ENCODE measurements around the gene HAAO. TPM values are rescaled to one million over a fixed set of nuclear protein-coding genes. Genes with fewer than 3 reads are reported as not detected.
A peak's percentile ranks its signal among the peaks of the same experiment; 100 is the strongest.

HAAO gene
- total and polyA plus RNA-seq, 2 of the 13 experiments (the other 11 are each of a cell fraction or from before 2014, with no cell fraction given): 36.1 to 42.7 TPM

GRCh38 chr2:42835577-42836371 lies 43.4 kb upstream of the HAAO start (continued):
- TF ChIP-seq ZNF263 (CRISPR knock-in tag; IDR thresholded peaks at IDR 0.05): peak; percentile 80; the same call in 1 of the 2 replicates
- TF ChIP-seq ARID2 (CRISPR knock-in tag; IDR thresholded peaks at IDR 0.05; ENCODE audit: borderline replicate concordance): no peak
- no peak for TF ChIP-seq ZNF546 (CRISPR knock-in tag; conservative IDR thresholded peaks at IDR 0.05)
- 0 out of 2 replicates have a peak, but pooled peaks have one; percentile 37 for TF ChIP-seq FOSL1 (CRISPR knock-in tag; IDR thresholded peaks at IDR 0.05; ENCODE audit: borderline replicate concordance)
- TF ChIP-seq CEBPB (IDR thresholded peaks at IDR 0.05; ENCODE audit: borderline replicate concordance, low read depth, low read length): peak; percentile 77; the same call in 1 of the 2 replicates
- TF ChIP-seq HMG20B (CRISPR knock-in tag; conservative IDR thresholded peaks at IDR 0.05): no peak
- TF ChIP-seq, protein P1, sequence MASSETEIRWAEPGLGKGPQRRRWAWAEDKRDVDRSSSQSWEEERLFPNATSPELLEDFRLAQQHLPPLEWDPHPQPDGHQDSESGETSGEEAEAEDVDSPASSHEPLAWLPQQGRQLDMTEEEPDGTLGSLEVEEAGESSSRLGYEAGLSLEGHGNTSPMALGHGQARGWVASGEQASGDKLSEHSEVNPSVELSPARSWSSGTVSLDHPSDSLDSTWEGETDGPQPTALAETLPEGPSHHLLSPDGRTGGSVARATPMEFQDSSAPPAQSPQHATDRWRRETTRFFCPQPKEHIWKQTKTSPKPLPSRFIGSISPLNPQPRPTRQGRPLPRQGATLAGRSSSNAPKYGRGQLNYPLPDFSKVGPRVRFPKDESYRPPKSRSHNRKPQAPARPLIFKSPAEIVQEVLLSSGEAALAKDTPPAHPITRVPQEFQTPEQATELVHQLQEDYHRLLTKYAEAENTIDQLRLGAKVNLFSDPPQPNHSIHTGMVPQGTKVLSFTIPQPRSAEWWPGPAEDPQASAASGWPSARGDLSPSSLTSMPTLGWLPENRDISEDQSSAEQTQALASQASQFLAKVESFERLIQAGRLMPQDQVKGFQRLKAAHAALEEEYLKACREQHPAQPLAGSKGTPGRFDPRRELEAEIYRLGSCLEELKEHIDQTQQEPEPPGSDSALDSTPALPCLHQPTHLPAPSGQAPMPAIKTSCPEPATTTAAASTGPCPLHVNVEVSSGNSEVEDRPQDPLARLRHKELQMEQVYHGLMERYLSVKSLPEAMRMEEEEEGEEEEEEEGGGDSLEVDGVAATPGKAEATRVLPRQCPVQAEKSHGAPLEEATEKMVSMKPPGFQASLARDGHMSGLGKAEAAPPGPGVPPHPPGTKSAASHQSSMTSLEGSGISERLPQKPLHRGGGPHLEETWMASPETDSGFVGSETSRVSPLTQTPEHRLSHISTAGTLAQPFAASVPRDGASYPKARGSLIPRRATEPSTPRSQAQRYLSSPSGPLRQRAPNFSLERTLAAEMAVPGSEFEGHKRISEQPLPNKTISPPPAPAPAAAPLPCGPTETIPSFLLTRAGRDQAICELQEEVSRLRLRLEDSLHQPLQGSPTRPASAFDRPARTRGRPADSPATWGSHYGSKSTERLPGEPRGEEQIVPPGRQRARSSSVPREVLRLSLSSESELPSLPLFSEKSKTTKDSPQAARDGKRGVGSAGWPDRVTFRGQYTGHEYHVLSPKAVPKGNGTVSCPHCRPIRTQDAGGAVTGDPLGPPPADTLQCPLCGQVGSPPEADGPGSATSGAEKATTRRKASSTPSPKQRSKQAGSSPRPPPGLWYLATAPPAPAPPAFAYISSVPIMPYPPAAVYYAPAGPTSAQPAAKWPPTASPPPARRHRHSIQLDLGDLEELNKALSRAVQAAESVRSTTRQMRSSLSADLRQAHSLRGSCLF (CRISPR knock-in tag; IDR thresholded peaks at IDR 0.05; ENCODE audit: borderline replicate concordance): no peak
- no peak for TF ChIP-seq EEA1 (CRISPR knock-in tag; IDR thresholded peaks at IDR 0.05; ENCODE audit: borderline replicate concordance)
- TF ChIP-seq ZNF644 (CRISPR knock-in tag; IDR thresholded peaks at IDR 0.05; ENCODE audit: low read depth): 0 out of 2 replicates have a peak, but pooled peaks have one; percentile 39
- TF ChIP-seq FOSL2 (CRISPR knock-in tag; IDR thresholded peaks at IDR 0.05): peak; percentile 90
- TF ChIP-seq DMAP1 (CRISPR knock-in tag; IDR thresholded peaks at IDR 0.05): no peak
- TF ChIP-seq SOX13 (IDR thresholded peaks at IDR 0.05): 0 out of 2 replicates have a peak, but pooled peaks have one; percentile 19
- no peak for TF ChIP-seq SOX13 (CRISPR knock-in tag; conservative IDR thresholded peaks at IDR 0.05 in 1 of 2, IDR thresholded peaks at IDR 0.05 in 1 of 2)
- TF ChIP-seq CEBPG (CRISPR knock-in tag; IDR thresholded peaks at IDR 0.05): peak; percentile 40; the same call in 1 of the 2 replicates
- TF ChIP-seq, protein P2, sequence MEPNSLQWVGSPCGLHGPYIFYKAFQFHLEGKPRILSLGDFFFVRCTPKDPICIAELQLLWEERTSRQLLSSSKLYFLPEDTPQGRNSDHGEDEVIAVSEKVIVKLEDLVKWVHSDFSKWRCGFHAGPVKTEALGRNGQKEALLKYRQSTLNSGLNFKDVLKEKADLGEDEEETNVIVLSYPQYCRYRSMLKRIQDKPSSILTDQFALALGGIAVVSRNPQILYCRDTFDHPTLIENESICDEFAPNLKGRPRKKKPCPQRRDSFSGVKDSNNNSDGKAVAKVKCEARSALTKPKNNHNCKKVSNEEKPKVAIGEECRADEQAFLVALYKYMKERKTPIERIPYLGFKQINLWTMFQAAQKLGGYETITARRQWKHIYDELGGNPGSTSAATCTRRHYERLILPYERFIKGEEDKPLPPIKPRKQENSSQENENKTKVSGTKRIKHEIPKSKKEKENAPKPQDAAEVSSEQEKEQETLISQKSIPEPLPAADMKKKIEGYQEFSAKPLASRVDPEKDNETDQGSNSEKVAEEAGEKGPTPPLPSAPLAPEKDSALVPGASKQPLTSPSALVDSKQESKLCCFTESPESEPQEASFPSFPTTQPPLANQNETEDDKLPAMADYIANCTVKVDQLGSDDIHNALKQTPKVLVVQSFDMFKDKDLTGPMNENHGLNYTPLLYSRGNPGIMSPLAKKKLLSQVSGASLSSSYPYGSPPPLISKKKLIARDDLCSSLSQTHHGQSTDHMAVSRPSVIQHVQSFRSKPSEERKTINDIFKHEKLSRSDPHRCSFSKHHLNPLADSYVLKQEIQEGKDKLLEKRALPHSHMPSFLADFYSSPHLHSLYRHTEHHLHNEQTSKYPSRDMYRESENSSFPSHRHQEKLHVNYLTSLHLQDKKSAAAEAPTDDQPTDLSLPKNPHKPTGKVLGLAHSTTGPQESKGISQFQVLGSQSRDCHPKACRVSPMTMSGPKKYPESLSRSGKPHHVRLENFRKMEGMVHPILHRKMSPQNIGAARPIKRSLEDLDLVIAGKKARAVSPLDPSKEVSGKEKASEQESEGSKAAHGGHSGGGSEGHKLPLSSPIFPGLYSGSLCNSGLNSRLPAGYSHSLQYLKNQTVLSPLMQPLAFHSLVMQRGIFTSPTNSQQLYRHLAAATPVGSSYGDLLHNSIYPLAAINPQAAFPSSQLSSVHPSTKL (CRISPR knock-in tag; IDR thresholded peaks at IDR 0.05): 0 out of 2 replicates have a peak, but pooled peaks have one; percentile 25
- TF ChIP-seq, protein P3, sequence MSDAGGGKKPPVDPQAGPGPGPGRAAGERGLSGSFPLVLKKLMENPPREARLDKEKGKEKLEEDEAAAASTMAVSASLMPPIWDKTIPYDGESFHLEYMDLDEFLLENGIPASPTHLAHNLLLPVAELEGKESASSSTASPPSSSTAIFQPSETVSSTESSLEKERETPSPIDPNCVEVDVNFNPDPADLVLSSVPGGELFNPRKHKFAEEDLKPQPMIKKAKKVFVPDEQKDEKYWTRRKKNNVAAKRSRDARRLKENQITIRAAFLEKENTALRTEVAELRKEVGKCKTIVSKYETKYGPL (CRISPR knock-in tag; IDR thresholded peaks at IDR 0.05): peak; percentile 68; the same call in 1 of the 2 replicates
- peak; percentile 41 for TF ChIP-seq SOX5 (CRISPR knock-in tag; IDR thresholded peaks at IDR 0.05; ENCODE audit: borderline replicate concordance)
